NCI-H446 treated with DMSO at 0.1 percent for 48 hours (cell line): ENCODE results near the gene RAD17.
"Not testable (repeated sequence)": the region's sequence is repeated elsewhere in the genome, so short reads cannot be mapped to it uniquely, and the experiment has no call there.

Experiments
- DNase-seq: peaks from one replicate; lab custom pipeline; 2025; lab: John Stamatoyannopoulos, UW

RAD17 gene

GRCh38 chr5:69378376-69378775 is 8.8 kb downstream of the RAD17 start:
- DNase-seq, result no peak

- no peak for DNase-seq
These were observed 35.2 kb downstream of the RAD17 start for GRCh38 chr5:69404659-69405330.

GRCh38 chr5:69414885-69415583 is 45.4 kb downstream of the RAD17 start, which contains the start of gene MARVELD2:
TSS of gene MARVELD2 (plus strand) at chr5:69415116. CDS start at chr5:69419386, 4,270 bp downstream.
- DNase-seq, result no peak

- DNase-seq, result no peak
These were observed 46.0 kb downstream of the RAD17 start for GRCh38 chr5:69415584-69415958.

- no peak for DNase-seq
These were observed 46.6 kb downstream of the RAD17 start for GRCh38 chr5:69416180-69416579.

- DNase-seq, result no peak
These were observed 47.1 kb downstream of the RAD17 start for GRCh38 chr5:69416699-69417098.

GRCh38 chr5:69418554-69418953 is 48.9 kb downstream of the RAD17 start:
- no peak for DNase-seq

- DNase-seq, result no peak
These were observed 62.0 kb downstream of the RAD17 start for GRCh38 chr5:69431424-69432303.

- no peak for DNase-seq
These were observed 63.0 kb downstream of the RAD17 start for GRCh38 chr5:69432412-69433206.

- not testable (repeated sequence) for DNase-seq
These were observed 65.8 kb downstream of the RAD17 start for GRCh38 chr5:69435276-69435884.

- no peak for DNase-seq
These were observed 74.6 kb downstream of the RAD17 start for GRCh38 chr5:69444127-69444754.

- no peak for DNase-seq
These were observed 79.9 kb downstream of the RAD17 start for GRCh38 chr5:69449511-69449910.

- DNase-seq, result no peak
These were observed 80.5 kb downstream of the RAD17 start for GRCh38 chr5:69450116-69450515.

GRCh38 chr5:69450527-69450926 is 80.9 kb downstream of the RAD17 start:
- not testable (repeated sequence) for DNase-seq

- no peak for DNase-seq
These were observed 82.5 kb downstream of the RAD17 start for GRCh38 chr5:69451941-69452647.

GRCh38 chr5:69453487-69453886 is 83.9 kb downstream of the RAD17 start:
- DNase-seq, result not testable (repeated sequence)

GRCh38 chr5:69454460-69455249 is 85.0 kb downstream of the RAD17 start:
- DNase-seq, result no peak

GRCh38 chr5:69455428-69455988 is 85.9 kb downstream of the RAD17 start:
- not testable (repeated sequence) for DNase-seq

GRCh38 chr5:69462170-69462569 is 92.6 kb downstream of the RAD17 start:
- no peak for DNase-seq
